Measurements from ENCODE around the gene PSEN2.

The PSEN2 gene

GRCh38 chr1:226884116-226884625 is 13.8 kb downstream of the PSEN2 start:
- Histone ChIP-seq H3K4me1 (peaks cover 87% of the 10 kb centered on the region), H3K4me2 (peak overlapping the region; percentile 93), H3K27ac (peak overlapping the region; percentile 74; the same call in 1 of the 2 replicates), H3K36me3 (no peaks in the 10 kb centered on the region), H3K9me3 (no peaks in the 10 kb centered on the region), H3K4me3 (no peak overlapping the region), H3K9ac (0 out of 2 replicates have a peak overlapping the region, but pooled peaks have one; percentile 51), H3K27me3 (no peaks in the 10 kb centered on the region), H4K20me1 (no peaks in the 10 kb centered on the region)
- no peak for TF ChIP-seq Cebpa-rat (IDR thresholded peaks at IDR 0.05)

GRCh38 chr1:226884966-226885820 is 14.8 kb downstream of the PSEN2 start:
- H3K27ac ChIP-seq: peak overlapping the region; percentile 74
- H3K4me2 ChIP-seq: peak overlapping the region; percentile 93
- H3K9me3 ChIP-seq: no peaks in the 10 kb centered on the region
- no peaks in the 10 kb centered on the region; the same call in 1 of the 2 replicates for H3K36me3 ChIP-seq
- H3K9ac ChIP-seq: peak overlapping the region; percentile 51; the same call in 1 of the 2 replicates
- no peaks in the 10 kb centered on the region for H4K20me1 ChIP-seq
- H3K27me3 ChIP-seq: no peaks in the 10 kb centered on the region
- peaks cover 97% of the 10 kb centered on the region for H3K4me1 ChIP-seq
- peak overlapping the region; percentile 48 for H3K4me3 ChIP-seq
- TF ChIP-seq Cebpa-rat (IDR thresholded peaks at IDR 0.05): no peak

DNA sequence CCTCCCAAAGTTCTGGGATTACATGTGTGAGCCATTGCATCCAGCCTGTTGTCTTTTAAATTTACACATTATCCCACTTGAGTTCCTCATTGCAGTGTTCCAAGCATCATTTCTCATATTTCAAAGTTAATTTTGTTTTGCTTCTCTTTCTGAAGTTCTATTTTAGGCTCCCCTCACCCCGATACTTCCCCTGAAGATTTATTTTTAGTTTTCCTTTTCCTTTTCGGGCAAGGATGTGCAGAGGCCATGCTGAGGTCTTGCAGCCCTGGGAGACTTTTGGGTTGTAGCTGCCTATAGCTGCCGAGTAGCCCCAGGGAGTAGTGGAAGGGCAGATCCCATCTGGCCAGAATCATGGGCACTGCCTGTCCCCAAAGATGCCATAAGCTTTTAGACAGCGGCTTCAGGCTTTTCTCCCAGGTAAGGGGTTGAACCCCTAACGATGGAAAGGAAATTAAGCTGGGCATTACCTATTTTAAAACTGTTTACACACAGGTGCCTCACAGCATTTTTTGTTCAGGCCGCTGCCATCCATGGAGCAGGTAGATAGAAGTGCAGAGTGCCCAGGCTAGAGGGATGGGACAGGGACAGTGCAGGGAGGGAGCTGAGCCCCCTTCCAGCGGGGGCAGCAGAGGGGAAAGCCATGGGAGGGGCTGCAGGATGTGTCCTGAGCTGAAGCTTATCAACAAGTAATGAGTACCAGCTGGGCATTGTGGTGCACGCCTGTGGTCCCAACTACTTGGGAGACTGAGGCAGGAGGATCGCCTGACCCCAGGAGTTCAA is 15.9 kb downstream of the PSEN2 start:
- Histone ChIP-seq H3K9ac (peak overlapping the region; percentile 5; the same call in 1 of the 2 replicates), H3K4me3 (peak overlapping the region; percentile 48), H4K20me1 (no peaks in the 10 kb centered on the region), H3K36me3 (peaks cover 9% of the 10 kb centered on the region; the same call in 1 of the 2 replicates), H3K27ac (peak overlapping the region; percentile 74), H3K27me3 (no peaks in the 10 kb centered on the region), H3K4me2 (peak overlapping the region; percentile 93), H3K9me3 (no peaks in the 10 kb centered on the region), H3K4me1 (peaks cover 97% of the 10 kb centered on the region)
- TF ChIP-seq Cebpa-rat (IDR thresholded peaks at IDR 0.05): no peak

DNA sequence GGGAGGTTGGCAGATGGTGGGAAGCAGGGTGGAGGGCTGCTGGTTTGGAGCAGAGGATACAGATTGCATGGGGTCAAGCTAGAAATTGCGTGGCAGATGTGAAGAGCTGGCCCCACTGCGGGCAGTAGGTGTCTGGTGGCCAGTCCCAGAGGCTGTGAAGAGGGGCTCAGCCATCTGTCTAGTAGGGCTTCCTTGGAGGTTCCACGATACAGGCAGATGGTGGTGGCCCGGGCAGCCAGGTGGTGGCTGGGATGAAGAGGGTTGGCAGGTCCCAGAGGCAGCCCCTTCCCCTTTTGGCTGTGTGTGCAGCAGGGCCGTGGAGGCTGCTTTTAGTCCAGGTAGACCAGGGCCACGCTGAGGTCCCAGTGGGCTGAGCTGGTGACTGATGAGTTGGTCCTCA is 16.6 kb downstream of the PSEN2 start:
- peak overlapping the region; percentile 5; the same call in 1 of the 2 replicates for H3K9ac ChIP-seq
- peak overlapping the region; percentile 74 for H3K27ac ChIP-seq
- H3K4me3 ChIP-seq: peak overlapping the region; percentile 48; the same call in 1 of the 2 replicates
- H3K36me3 ChIP-seq: peaks cover 12% of the 10 kb centered on the region; the same call in 1 of the 2 replicates
- peaks cover 97% of the 10 kb centered on the region for H3K4me1 ChIP-seq
- H4K20me1 ChIP-seq: no peaks in the 10 kb centered on the region
- TF ChIP-seq Cebpa-rat (IDR thresholded peaks at IDR 0.05): no peak
- no peaks in the 10 kb centered on the region for H3K27me3 ChIP-seq
- H3K4me2 ChIP-seq: peak overlapping the region; percentile 93
- H3K9me3 ChIP-seq: no peaks in the 10 kb centered on the region

- H4K20me1 ChIP-seq: no peaks in the 10 kb centered on the region
- no peak for TF ChIP-seq Cebpa-rat (IDR thresholded peaks at IDR 0.05)
- H3K27ac ChIP-seq: no peak overlapping the region
- H3K27me3 ChIP-seq: no peaks in the 10 kb centered on the region
- H3K9me3 ChIP-seq: no peaks in the 10 kb centered on the region
- peak overlapping the region; percentile 93 for H3K4me2 ChIP-seq
- peaks cover 12% of the 10 kb centered on the region; the same call in 1 of the 2 replicates for H3K36me3 ChIP-seq
- no peak overlapping the region for H3K4me3 ChIP-seq
- peaks cover 97% of the 10 kb centered on the region for H3K4me1 ChIP-seq
- no peak overlapping the region for H3K9ac ChIP-seq
These were observed 17.6 kb downstream of the PSEN2 start for GRCh38 chr1:226888021-226888420.

DNA sequence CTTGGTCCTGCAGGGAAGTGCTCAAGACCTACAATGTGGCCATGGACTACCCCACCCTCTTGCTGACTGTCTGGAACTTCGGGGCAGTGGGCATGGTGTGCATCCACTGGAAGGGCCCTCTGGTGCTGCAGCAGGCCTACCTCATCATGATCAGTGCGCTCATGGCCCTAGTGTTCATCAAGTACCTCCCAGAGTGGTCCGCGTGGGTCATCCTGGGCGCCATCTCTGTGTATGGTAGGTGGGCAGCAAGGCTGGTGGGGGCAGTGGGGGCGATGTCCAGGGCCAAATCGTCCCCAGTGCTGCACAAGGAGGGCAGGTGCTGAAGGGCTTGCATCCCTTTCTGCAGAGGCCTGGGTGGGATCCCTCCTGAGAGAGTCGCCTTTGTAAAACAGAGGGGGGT is 18.4 kb downstream of the PSEN2 start:
- no peak overlapping the region for H3K4me2 ChIP-seq

DNA sequence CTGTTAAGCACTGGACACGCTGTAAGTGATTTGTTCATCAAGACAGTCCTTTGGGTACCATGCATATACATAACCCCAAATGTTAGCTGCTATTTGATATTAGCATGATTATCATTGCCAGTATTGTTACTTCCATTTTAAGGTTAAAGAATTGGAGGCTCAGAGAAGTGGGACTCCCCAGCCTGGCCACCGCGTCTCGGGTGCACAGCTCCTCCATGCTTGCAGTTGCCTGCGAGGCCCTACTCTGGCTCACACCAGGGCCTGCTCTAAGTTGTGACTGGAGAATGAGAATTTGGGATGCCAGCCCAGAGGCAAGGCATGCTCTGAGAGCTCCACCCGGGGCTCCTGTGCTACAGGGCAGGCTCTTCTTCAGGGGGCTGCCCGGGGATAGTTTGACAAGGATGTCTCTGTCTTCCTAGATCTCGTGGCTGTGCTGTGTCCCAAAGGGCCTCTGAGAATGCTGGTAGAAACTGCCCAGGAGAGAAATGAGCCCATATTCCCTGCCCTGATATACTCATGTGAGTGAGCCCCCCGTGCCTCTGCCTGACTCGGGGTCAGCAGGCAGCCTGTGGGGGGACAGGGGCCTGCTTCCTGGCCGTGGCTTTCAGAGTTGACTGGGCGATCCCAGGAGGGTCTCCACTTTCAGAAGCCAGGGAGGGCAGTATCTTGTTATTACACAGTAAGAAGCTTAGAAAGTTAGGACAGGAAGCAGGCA is 19.4 kb downstream of the PSEN2 start:
- Histone ChIP-seq H3K4me3 (no peak overlapping the region), H3K9me3 (no peaks in the 10 kb centered on the region), H3K4me1 (peaks cover 84% of the 10 kb centered on the region), H4K20me1 (no peaks in the 10 kb centered on the region), H3K36me3 (peaks cover 13% of the 10 kb centered on the region; the same call in 1 of the 2 replicates), H3K27me3 (no peaks in the 10 kb centered on the region), H3K27ac (peak overlapping the region; percentile 63; the same call in 1 of the 2 replicates), H3K9ac (no peak overlapping the region; the same call in 1 of the 2 replicates), H3K4me2 (peak overlapping the region; percentile 61)
- TF ChIP-seq Cebpa-rat (IDR thresholded peaks at IDR 0.05): no peak

More for the DNA sequence above, 18.4 kb downstream of the PSEN2 start:
- Histone ChIP-seq H4K20me1 (no peaks in the 10 kb centered on the region), H3K36me3 (peaks cover 12% of the 10 kb centered on the region; the same call in 1 of the 2 replicates), H3K4me1 (peaks cover 94% of the 10 kb centered on the region), H3K9me3 (no peaks in the 10 kb centered on the region), H3K27ac (no peak overlapping the region), H3K4me3 (no peak overlapping the region), H3K9ac (no peak overlapping the region), H3K27me3 (no peaks in the 10 kb centered on the region)
- no peak for TF ChIP-seq Cebpa-rat (IDR thresholded peaks at IDR 0.05)

DNA sequence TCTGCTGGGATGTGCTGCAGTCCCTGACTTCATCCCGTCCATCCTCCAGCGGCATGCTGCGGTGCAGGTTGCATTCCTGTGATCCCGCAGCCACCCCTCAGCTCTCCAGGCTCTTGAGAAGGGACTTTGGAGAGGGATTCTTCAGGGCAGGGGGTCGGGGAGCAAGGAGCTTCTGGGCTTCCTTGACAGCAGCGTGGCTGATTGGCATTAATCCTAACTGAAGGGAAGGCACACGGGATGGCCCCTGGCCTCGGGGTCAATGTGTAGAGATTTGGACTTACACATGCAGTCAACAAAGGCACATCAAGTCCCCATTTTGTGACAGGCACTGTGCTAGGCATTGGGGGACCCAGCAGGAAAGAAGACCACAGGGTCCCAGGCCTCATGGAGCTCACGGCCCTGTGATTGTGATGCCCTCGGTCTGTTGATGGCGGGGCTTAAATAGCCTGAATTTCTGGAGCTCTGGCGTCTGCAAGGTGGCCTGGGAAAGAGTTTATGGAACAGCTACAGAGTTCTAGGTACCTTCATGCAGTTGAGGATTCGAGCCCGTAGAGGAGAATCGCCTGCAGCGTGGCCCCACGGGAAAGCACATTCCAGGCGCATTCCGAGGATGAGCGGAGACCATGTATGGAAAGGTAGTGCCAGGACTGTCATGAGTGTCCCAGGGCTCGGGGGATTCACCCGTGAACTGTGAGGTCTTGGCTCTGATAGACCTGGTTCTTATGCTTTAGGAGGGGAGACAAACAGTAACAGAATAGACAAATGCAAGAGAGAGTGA is 20.1 kb downstream of the PSEN2 start:
- Histone ChIP-seq H3K9ac (no peak overlapping the region; the same call in 1 of the 2 replicates), H3K27me3 (no peaks in the 10 kb centered on the region), H3K36me3 (peaks cover 18% of the 10 kb centered on the region; the same call in 1 of the 2 replicates), H3K4me2 (peak overlapping the region; percentile 61), H3K27ac (peak overlapping the region; percentile 63; the same call in 1 of the 2 replicates), H4K20me1 (no peaks in the 10 kb centered on the region), H3K9me3 (no peaks in the 10 kb centered on the region), H3K4me1 (peaks cover 77% of the 10 kb centered on the region), H3K4me3 (no peak overlapping the region)
- no peak for TF ChIP-seq Cebpa-rat (IDR thresholded peaks at IDR 0.05)
